ENCODE data around the gene EPAS1.
"Not testable (repeated sequence)": the region's sequence is repeated elsewhere in the genome, so short reads cannot be mapped to it uniquely, and the experiment has no call there.

Gene EPAS1

DNA sequence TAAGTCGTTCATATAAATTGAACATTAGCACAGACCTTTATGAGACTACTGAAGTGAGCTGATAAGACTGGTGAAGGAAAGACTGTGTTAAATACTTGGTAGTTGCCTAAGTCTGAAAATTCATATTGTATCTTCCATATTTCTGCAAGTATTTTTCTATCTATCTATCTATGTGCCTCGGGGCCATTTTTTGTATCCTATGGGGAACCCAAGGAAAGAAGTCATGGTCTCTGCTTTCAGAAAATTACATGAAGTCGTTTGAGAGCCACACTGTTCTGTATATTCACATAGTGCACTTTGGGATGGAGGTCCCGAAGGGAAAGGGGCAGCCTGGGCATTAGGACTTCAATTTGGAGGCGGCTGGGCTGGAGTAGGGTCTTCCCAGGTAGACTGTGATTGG is 89.6 kb downstream of the EPAS1 start:
- no peak for DNase-seq

DNA sequence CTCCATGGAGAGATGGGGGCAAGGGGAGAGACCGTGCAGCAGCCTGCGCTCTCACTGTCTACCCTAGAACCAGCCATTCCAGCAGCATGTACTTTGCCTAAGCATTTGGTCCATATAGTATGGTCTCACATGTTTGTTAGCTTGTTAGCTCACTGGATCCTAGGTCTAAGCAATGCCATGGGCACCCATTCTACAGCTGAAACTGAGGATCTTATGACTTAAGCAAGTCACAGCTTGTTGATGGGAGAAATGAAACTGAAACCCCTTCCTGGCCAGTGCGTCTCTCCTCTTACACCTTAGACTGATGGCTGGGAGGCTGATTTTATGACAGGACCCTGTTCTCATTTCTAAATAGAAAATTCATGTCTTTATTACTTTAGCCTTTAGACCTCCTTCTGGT is 90.1 kb downstream of the EPAS1 start:
- DNase-seq = no peak

DNA sequence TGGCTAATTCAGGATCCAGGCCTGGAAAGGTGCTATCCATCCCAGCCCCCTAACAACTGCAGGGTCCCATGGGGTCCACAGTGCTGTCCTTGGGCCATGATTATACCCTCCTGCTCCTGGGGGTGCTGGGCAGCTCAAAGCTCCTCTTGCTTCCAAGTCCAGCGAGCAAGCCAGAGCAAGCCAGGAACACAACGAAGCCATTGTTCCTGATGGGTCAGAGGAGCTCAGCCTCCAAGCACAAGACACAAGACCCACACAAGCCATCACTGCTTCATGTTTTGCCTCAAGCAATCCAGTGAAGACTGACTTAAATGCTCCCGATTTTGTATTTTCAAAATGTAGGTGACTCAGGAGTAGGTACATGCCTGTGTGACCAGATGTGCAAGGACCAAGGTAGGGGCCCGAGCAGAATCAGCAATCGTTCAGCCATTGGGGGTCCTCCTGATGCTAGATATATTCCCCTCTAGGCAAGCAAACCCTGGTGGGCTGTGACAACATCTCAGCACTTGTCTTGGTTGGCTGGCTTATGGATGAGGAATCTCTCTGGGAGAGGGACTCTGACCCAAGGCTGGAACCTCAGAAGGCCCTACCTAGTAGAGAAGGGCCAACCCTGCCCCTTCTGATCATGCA is 90.8 kb downstream of the EPAS1 start:
- no peak for DNase-seq

DNA sequence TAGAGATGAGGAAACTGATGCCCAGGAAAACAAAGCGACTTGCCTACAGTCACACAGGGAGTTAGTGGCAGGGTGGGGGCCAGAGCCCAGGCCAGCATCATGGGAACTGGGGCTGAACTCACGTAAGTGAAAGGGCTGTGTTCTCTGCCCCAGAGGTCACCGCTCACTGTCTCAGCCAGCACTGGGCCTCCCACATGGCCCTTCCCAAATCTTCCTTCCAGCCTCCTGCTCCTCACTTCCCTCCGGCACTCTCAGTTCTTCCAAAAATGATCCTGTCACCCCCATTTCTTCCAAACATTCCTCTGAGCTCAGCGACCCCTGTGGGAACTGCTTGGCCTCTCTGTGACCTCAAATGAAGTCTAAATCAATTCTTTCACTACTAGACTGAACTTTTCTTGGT is 91.7 kb downstream of the EPAS1 start:
- no peak for DNase-seq

DNA sequence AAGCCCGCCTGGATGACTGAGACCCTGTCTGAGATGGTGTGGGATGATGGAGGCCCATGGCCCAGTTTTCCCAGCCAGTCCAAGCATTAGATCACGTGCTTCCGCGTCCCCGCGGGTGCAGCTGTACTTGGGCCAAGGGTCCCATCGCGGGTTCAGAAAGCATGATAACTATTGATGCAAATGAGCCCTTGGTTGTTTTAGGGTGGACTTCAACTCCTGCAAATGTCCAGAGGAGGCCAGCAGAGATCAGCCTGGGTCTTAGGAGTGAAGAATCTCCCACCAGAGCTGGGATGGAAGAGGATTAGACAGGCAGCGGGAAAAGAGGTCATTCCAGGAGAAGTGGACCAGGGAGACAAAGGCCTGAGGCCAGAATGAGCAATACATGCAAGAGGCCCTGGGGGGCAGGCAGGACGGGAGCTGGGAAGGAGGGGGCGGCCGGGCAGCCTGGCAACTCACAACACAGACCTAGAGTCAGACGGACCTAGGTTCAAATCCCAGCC is 92.3 kb downstream of the EPAS1 start:
- DNase-seq = no peak

DNA sequence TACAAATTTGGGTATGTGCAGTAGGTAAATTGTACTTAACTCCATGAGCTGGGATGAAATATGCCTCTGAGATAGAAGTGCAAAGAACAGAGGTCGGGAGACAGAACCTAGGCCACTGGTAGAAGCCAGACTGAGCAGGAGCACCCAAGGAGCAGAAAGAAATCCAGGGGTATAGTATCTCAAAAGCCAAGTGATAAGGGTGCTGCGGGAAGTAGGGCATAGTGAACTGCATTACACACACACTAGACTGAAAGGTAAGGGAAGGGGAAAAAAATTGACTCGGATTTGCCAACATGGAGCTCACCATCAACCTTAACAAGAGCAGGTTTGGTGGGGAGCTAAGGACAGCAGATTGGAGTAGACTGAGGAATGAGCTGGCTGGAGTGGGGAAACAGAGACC is 92.8 kb downstream of the EPAS1 start:
- DNase-seq = no peak

DNA sequence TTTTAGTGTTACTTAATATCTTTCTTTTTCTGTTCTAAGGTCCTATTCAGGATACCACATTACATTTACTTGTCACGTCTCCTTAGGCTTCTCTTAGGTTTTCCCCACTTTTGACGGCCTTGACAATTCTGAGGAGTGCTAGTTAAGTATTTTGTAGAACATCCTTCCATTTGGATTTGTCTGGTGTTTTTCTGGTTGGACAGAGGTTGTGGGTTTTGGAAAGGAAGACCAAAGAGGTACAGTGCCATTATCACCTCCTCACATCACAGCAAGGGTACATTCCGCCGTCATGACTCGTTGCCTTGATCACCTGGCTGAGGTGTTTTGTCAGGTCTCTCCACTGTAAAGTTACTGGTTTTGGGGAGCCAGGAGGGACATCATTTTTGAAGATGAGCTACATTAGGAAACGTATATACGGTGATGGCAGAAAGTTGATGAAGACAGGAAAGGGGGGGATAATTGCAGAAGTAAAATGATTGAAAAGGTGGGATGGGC is 93.7 kb downstream of the EPAS1 start:
- DNase-seq = no peak

DNA sequence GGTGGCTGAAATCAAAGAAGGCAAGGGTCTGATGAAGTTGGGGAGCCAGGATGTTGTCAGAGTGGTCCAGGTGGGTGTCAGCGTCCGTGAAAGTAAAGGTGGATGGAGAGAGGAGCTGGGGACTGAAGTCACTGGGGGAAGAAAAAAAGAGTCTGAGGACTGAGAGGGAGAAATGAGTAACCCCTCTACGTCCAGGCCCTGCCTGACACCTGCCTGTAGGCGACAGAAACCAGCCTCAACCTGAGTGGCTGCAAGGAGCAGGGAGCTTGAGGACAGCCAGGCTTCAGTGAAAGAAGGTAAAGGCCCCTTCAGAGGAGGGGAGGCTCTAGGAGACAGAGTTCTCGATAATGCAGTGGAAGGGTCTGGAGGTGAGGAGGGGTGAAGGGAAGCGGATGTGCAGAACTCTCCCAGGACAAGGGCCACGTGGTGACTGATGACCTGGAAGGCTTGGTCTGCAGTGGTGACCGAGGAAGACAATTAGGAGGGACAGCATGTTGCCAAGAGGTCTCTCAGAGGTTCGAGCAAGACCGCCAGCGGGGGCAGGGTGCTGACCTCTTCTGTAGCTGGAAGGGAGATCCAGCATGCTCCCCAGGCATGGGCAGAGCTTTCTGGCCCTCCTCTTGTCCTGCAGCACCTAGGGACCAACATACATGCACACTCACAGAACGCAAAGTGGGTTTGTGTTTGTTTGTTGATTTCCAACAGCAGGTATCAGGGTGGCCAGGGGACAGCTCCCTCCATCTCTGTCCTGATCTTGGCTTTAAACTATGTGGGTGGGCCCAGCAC is 95.5 kb downstream of the EPAS1 start:
- no peak for DNase-seq

DNA sequence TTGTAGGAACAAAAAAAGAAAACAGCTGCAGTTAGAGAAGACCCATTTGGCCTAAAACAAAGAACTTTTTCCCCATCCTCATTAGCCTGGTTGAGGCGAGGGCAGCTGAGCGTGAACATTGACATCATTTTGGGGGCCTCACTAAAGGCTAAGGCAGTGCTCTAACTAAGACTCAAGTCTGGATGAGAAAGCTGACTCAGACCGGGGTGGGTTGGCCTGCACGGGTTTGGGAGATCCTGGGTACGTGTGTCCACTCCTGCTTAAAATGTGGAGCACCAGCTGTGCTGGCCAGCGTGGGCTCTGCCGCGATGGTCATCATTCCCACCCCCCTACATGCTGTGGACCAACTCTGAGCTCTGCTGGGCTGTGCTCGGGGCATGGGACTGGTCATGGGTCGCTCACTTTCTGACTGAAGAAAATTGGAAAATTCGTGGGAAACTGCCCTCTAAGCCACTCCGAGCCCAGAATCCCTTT is 96.2 kb downstream of the EPAS1 start:
- no peak for DNase-seq

DNA sequence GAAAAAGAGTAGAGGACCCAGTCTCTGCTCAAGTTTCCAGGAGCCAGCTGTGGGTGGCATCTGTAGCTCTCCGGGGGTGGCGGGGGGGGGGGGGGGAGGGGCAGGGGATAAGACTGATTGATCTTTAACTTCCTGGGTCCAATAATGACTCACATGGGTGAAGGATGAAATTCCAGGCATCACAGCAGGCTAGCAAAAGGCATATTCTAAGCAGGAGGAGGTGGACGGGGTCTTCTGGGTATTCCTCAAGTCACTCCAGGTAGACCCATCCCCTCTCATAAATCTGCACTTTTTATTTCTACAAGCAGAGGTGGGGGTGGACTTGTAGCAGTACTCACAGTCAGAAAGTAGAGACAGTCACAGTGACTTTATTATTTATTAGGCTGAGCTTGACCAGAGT is 96.7 kb downstream of the EPAS1 start:
- no peak for DNase-seq

DNA sequence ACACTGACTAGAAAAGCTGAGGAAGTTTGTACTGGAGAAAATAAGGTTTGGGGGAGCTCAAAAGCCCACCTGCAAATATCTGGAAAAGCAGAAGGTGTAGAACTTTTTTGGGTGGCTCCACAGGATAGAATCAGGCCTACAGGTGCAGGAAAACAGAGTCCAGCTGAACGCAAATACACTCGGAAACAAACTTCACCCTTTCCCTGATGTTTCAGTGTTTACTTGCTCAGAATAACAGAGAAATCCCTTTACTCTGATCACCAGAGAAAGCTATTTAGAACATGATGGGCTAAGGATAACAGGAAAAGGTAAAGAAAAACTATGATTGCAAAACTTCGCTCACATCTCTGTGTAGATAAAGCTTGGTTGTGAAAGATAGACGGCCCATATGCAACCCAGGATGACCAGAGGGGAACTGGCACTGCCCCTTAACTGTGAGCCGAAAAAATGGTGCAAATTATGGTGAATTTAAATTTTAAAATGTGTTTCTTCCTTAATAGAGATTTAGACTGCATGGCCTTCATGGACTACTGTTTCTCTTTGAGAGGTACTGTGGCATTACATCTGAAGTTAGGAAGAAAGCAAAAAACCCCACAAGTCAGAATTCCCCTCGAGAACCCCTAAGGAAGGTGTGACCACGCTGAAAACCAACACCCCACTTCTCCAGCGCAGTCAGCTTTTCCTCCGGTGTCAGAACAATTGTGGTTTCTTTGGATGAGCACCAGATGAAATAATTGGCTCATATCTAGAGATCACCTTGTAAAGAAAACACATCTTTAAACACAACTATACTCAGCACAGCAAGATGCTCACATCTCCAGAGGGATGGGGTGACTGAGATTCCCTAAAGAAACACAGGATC is 97.7 kb downstream of the EPAS1 start:
- DNase-seq = no peak

DNA sequence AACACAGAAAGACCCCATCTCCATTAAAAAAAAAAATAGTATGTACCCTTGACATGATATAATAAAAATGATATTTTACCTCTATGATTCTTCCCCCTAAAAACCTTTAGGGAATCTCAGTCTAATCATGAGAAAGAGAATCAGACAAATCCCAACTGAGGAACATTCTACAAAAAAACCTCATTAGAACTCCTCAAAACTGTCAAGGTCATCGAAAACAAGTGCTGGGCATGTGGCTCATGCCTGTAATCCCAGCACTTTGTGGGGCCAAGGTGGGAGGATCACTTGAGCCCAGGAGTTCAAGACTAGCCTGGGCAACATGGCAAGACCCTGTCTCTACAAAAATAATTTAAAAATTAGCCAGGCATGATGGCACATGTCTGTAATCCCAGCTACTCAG is 98.5 kb downstream of the EPAS1 start:
- not testable (repeated sequence) for DNase-seq

DNA sequence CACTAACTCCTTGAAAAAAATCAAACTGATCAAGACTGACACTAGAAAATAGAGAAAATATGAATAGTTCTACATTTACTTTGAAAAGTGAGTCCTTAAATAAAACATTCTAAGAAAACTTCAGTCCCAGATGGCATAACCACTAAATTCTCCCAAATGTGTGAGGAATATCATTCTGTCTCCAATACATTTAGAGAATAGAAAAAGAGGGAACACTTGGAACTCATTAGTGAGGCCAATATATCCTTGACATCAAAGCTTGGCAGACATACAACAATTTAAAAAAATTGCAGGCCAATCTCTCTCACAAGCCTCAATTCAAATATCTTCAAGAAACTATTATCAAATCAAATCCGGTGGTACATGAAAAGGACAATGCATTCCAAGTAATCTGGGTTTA is 102.8 kb downstream of the EPAS1 start:
- no peak for DNase-seq

DNA sequence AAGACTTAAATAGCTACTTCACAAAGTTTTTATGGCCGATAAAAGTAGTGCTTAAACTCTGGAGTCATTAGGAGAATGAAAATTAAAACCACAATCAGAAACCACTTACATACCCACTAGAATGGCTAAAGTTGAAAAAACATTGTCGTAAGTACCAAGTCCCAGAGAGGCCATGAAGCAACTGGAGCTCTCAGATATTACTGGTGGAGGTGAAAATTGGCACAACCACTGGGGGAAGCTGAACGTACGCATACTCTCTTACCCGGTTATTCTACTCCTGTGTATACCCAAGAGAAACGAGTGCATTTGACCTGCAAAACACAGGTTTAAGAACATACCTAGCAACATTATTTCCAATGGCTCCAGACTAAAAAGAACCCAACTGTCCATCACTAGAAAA is 105.7 kb downstream of the EPAS1 start:
- no peak for DNase-seq

DNA sequence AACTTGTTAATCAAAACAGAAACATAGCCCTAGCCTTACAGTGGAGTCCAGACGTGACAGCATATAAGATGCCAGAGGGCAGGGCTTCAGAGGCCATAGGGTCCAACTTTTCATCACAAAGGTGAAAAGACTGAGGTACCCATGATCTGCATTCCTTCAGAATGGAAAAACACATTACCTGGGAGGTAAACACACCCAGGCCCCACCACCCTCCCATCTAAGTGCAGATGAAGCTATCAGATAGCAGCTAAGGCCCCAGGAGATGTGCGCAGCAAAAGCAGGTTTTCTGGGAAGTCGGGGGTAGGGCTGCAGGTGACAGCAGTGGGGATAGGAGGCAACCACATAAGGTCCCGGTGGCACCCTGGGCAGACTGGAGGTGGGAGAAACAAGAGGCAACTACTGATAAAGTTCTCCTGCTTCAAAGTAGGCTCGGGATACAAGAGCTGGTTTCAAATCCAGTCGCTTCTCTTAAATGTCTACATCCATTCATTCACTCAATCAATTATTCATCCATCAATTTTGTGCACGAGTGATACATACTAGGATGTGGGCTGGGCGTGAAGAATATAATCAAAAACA is 107.1 kb downstream of the EPAS1 start:
- no peak for DNase-seq

DNA sequence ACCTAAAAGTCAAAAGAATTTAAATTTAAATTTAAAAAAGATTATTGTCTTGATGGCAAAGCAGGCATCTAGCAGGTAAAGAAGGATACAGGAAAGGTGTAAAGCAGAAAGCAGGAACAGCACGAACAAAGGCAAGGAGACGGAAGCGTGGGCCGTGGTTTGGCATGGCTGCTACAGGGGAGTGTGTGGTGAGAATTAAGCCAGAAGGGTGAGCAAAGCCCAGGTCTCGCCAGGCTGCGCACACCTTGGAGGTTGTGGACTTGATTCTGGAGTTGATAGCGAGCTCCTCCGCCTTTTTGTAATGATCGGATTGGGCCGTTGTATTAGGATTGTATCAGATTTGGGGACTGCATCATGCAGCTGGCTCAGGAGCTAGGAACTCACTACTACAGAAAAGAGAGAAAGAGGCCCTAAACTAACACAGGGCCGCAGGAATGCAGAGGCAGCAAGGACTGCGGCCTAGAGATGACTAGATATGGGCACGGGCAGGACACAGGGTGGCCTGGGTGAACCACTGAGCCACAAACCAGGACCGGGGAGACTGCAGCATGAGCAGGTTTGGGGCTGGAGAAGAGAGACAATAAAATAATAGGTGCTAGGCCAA is 110.7 kb downstream of the EPAS1 start:
- DNase-seq = no peak

DNA sequence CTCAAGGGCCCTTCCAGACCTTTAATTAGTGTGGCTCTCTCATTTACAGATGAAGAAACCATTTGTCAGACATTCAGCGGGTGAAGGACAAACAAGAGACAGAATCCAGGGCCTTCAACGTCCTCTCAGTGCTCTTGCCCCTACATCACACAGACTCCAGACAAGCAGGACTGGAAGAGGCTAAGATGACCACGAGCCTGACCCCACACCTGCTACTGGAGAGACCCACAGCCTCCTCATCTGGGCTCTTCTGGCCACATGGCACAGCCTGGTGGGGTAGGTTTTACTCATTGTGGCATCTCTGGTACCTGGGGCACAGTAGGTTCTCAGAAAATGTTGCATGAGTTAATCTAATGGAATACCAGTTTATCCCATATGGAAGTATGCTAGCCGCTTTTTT is 112.5 kb downstream of the EPAS1 start:
- no peak for DNase-seq

DNA sequence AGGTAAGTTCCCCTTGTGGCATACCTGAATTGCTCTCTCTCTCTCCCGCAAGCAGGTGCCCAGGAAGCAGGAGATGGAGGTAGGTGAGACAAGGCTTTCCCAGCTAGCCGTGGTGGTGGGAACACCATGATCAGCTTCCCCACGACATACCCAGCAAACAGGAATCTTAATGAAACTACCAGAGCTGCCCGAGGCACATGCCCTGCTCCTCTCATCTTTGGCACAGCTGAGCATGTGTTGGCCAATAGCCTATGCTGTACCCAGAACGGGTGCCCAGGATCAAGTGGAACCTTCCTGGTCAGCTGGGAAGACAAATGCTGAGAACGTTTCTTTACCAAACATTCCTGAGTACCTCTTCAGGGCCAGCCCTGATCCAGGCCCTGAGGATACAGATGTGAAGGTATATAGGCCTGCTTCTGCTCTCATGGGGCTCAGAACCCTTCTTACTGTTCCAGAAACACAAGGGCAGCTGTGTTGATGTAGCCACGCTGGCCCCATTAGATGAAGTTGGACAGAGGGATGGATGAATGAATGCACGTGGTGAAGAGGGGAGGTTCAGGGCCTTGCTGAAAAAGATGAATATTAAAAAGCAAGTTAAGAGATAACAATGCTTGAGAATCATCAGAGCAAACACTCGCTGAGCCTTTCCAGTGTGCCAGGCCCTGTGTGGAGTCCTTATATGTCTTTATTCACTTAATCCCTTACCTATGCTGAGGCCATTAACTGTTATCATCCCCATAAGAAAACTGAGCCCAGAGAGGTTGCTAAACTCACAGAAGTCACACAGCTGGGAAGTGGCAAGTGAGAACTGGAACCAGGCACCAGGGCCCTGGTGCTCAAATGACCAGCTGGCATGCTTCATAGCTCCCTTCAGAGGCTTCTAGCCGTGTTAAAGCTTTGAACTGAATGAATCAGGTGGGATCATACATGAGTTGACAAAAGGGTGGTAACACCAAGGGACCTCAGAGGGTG is 113.4 kb downstream of the EPAS1 start:
- no peak for DNase-seq

DNA sequence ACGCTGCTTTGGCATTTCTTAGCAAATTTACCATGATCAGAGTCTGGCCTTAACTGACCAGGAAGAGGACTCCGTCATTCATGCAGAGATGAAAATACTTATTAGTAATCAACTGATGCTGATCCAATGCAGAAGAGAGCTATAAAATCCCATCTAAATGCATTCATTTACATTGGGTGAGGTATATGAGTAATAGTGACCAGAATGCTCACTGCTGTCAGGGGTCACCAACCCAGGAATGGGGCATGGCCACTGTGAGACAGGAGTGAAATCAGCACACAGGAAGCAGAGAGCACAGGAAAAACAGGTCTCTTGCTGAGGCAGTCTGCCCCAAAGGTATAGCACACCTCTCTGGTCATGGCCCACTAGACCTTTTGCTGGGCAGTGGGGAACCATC is 114.0 kb downstream of the EPAS1 start:
- DNase-seq = no peak

DNA sequence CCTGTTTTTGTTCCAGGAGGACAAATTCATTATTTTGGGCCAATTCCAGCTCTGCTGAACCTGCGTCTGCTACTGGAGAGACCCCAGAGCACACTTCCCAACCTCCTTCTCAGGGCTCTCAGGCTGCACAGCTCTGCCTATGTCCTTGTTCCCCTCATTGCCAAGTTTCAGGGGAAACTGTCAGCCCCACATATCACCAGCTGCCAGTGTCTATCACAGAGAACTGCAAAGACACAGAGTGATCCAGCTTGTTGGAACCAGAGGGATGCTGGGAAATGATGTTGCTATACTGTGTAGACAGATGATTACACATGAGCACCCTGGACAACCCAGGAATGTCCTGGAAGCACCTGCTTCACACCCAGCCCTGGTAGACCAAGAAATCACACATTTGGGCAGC is 114.8 kb downstream of the EPAS1 start:
- DNase-seq = no peak

DNA sequence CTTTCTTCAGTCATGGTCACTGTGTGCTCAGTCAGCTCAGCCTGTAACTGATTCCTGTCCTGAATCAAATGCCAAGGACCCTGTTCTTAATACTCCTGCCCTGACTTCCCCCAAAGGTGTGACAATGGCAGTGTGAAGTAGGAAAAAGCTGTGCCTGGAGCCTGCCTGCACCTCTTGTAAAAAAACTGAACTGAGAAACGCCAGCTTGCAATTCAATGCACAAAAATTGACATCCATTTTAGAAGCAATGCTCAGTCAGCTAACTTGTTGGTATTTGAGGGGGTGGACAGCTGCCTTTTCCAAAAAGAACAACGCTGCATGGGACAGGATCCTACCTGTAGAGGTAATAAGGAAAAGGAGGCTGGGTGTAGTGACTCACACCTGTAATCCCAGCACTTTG is 115.9 kb downstream of the EPAS1 start:
- DNase-seq = no peak

Data from T-helper 2 cell (primary cell).